Lung microvascular endothelial cell (primary cell): Measurements from ENCODE around the gene COIL. TPM values are rescaled to one million over a fixed set of nuclear protein-coding genes. Genes with fewer than 3 reads are reported as not detected.

Experiments used
- DNase-seq, 2 donors: peaks; one replicate each; pipeline versions ENCODE4 v3.0.0 to v3.0.0-alpha.2; 2010; ENCODE audit warnings: low read depth in 2 of 2
- total RNA-seq: library from RNA; depleted of rRNA; stranded (reverse); fragments of >200 nt; gene quantifications from 2 replicates; pipeline ENCODE4 v1.2.1, GENCODE V29; 2014

Gene COIL
- total RNA-seq, 1 donor from 2014 or later: 10.7 TPM

GRCh38 chr17:56910509-56911235, 50.2 kb downstream of the COIL start:
- no peak for DNase-seq

- no peak for DNase-seq
Measured at GRCh38 chr17:56909742-56910508, 50.9 kb downstream of the COIL start.

GRCh38 chr17:56908001-56908542, 52.8 kb downstream of the COIL start:
- peak in 1 of 2 donors; percentile 30 for DNase-seq

- DNase-seq: no peak
Measured at GRCh38 chr17:56903560-56903959, 57.3 kb downstream of the COIL start.

- peak in 1 of 2 donors; percentile 41 for DNase-seq
Measured at GRCh38 chr17:56902348-56902747, 58.5 kb downstream of the COIL start.

GRCh38 chr17:56899403-56899802, 61.4 kb downstream of the COIL start:
- peak in 1 of 2 donors; percentile 47 for DNase-seq

GRCh38 chr17:56898874-56899273, 62.0 kb downstream of the COIL start:
- DNase-seq: no peak

- DNase-seq: no peak
Measured at GRCh38 chr17:56897646-56898424, 63.0 kb downstream of the COIL start.

GRCh38 chr17:56896968-56897359, 63.9 kb downstream of the COIL start:
- DNase-seq: no peak

GRCh38 chr17:56896217-56896967, 64.5 kb downstream of the COIL start:
- no peak for DNase-seq

GRCh38 chr17:56894859-56895455, 65.9 kb downstream of the COIL start:
- DNase-seq: no peak

GRCh38 chr17:56893503-56893902, 67.3 kb downstream of the COIL start:
- no peak for DNase-seq

- no peak for DNase-seq
Measured at GRCh38 chr17:56892333-56892732, 68.5 kb downstream of the COIL start.

- DNase-seq: peak; percentile 52 to 61
Measured at GRCh38 chr17:56891751-56892150, 69.1 kb downstream of the COIL start.

- no peak for DNase-seq
Measured at GRCh38 chr17:56890906-56891674, 69.8 kb downstream of the COIL start.

- no peak for DNase-seq
Measured at GRCh38 chr17:56890390-56890789, 70.5 kb downstream of the COIL start.
